IMR-90 (cell line): ENCODE data around the gene SLC25A28.

Experiments
- BHLHE40 ChIP-seq: fragments of 150-350 bp; IDR thresholded peaks from 2 replicates; pipeline ENCODE4 v1.6.1; 2016; ENCODE audit warnings: mild to moderate bottlenecking, low read depth, low read length
- CEBPB ChIP-seq: IDR thresholded peaks from 2 replicates; pipeline ENCODE4 v1.6.1; 2012; ENCODE audit warnings: low read depth, low read length, improper control_type of control experiment
- CHD1 ChIP-seq: IDR thresholded peaks from 2 replicates; pipeline ENCODE4 v1.6.1; 2012; ENCODE audit warnings: low read depth, low read length, improper control_type of control experiment
- FOS ChIP-seq: fragments of 150-350 bp; IDR thresholded peaks from 2 replicates; pipeline ENCODE4 v1.6.1; 2016; ENCODE audit warnings: low read depth, low read length
- MAZ ChIP-seq: IDR thresholded peaks from 2 replicates; pipeline ENCODE4 v1.6.1; 2012; ENCODE audit warnings: low read depth, mild to moderate bottlenecking, low read length, improper control_type of control experiment, moderate library complexity, borderline replicate concordance
- MXI1 ChIP-seq: IDR thresholded peaks from 2 replicates; pipeline ENCODE4 v1.6.1; 2012; ENCODE audit warnings: low read depth, mild to moderate bottlenecking, low read length, moderate library complexity, borderline replicate concordance
- POLR2A ChIP-seq: IDR thresholded peaks from 2 replicates; pipeline ENCODE4 v1.6.1; 2012; ENCODE audit warnings: mild to moderate bottlenecking, low read depth, low read length
- RAD21 ChIP-seq: IDR thresholded peaks from 2 replicates; pipeline ENCODE4 v1.6.1; 2012; ENCODE audit warnings: low read length, improper control_type of control experiment
- RFX5 ChIP-seq: IDR thresholded peaks from 2 replicates; pipeline ENCODE4 v1.8.0; 2012; ENCODE audit warnings: low read depth, mild to moderate bottlenecking, low read length, moderate library complexity
- SMC3 ChIP-seq: fragments of 150-350 bp; IDR thresholded peaks from 2 replicates; pipeline ENCODE4 v1.6.1; 2016; ENCODE audit warnings: low read depth, mild to moderate bottlenecking, antibody characterized with exemption, low read length, moderate library complexity
- USF2 ChIP-seq: fragments of 150-350 bp; IDR thresholded peaks from 2 replicates; pipeline ENCODE4 v1.6.1; 2017; ENCODE audit warnings: mild to moderate bottlenecking, antibody characterized with exemption, low read length, low read depth
- TF ChIP-seq, protein P1 (sequence below): conservative IDR thresholded peaks from 2 replicates; pipeline ENCODE4 v1.5.1; 2012; ENCODE audit warnings: mild to moderate bottlenecking, low read depth, low read length, improper control_type of control experiment
- TF ChIP-seq, protein P2 (sequence below): fragments of 150-350 bp; IDR thresholded peaks from 2 replicates; pipeline ENCODE4 v1.6.1; 2016; ENCODE audit warnings: low read depth, mild to moderate bottlenecking, low read length, moderate library complexity, borderline replicate concordance

GRCh38 chr10:99593312-99593711 is 26.9 kb downstream of the SLC25A28 start:
- TF ChIP-seq CEBPB (no peak), MAZ (no peak), CHD1 (no peak), MXI1 (no peak), USF2 (no peak), POLR2A (no peak), FOS (no peak), RAD21 (no peak), SMC3 (no peak), RFX5 (no peak), BHLHE40 (no peak)
- TF ChIP-seq, protein P1, sequence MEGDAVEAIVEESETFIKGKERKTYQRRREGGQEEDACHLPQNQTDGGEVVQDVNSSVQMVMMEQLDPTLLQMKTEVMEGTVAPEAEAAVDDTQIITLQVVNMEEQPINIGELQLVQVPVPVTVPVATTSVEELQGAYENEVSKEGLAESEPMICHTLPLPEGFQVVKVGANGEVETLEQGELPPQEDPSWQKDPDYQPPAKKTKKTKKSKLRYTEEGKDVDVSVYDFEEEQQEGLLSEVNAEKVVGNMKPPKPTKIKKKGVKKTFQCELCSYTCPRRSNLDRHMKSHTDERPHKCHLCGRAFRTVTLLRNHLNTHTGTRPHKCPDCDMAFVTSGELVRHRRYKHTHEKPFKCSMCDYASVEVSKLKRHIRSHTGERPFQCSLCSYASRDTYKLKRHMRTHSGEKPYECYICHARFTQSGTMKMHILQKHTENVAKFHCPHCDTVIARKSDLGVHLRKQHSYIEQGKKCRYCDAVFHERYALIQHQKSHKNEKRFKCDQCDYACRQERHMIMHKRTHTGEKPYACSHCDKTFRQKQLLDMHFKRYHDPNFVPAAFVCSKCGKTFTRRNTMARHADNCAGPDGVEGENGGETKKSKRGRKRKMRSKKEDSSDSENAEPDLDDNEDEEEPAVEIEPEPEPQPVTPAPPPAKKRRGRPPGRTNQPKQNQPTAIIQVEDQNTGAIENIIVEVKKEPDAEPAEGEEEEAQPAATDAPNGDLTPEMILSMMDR = no peak
- TF ChIP-seq, protein P2, sequence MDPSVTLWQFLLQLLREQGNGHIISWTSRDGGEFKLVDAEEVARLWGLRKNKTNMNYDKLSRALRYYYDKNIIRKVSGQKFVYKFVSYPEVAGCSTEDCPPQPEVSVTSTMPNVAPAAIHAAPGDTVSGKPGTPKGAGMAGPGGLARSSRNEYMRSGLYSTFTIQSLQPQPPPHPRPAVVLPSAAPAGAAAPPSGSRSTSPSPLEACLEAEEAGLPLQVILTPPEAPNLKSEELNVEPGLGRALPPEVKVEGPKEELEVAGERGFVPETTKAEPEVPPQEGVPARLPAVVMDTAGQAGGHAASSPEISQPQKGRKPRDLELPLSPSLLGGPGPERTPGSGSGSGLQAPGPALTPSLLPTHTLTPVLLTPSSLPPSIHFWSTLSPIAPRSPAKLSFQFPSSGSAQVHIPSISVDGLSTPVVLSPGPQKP = no peak
